ENCODE data around the gene PAM16.
A peak's percentile ranks its signal among the peaks of the same experiment; 100 is the strongest.

Gene PAM16

GRCh38 chr16:4359914-4360313, 8.8 kb upstream of the PAM16 start:
- Mint-ChIP-seq H3K27ac (no peak overlapping the region), H3K27me3 (ENCODE audit: low read depth, poor library complexity) (peaks cover 5% of the 10 kb centered on the region), H3K9me3 (no peaks in the 10 kb centered on the region), H3K4me1 (peaks cover 14% of the 10 kb centered on the region), H3K4me3 (no peak overlapping the region), H3K36me3 (ENCODE audit: low read depth) (no peaks in the 10 kb centered on the region)
- no peak for DNase-seq
- no peak for TF ChIP-seq CTCF (IDR thresholded peaks at IDR 0.05)

DNA sequence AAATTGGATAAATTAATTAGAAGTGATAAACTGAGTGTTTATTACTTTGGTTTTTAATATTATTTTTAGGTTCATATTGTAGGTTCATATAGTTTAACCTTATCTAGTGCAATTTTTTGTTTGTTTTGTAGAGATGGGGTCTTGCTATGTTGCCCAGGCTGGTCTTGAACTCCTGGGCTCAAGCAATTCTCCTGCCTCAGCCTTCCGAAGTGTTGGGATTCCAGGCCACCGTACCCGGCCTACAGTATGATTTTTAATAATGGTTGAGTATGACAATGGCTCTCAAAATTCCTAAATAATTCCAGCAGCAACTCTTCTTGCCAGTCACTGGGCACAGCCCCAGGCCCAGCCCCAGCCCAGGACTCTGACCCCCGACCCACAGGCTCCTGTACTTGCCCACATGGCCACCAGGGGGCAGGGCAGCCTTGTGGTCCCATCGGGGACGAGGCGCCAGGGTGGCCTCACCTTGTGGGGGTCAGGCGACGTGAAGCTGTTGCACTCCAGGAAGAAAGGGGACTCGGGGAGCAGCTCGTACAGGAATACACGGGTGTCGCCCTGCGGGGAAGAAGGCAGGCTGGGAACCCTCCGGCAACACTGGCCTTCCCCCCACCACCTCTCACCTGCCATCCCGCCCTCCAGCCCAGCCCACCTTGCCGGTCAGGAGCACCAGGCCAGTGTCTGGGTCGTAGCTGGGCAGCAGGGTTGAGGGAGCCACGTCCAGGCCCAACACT, 7.9 kb upstream of the PAM16 start:
- no peak overlapping the region for H3K4me3 Mint-ChIP-seq
- TF ChIP-seq CTCF (IDR thresholded peaks at IDR 0.05) = peak; percentile 94
- H3K36me3 Mint-ChIP-seq (ENCODE audit: low read depth) = no peaks in the 10 kb centered on the region
- H3K27ac Mint-ChIP-seq = no peak overlapping the region
- DNase-seq = peak; percentile 91
- H3K4me1 Mint-ChIP-seq = peaks cover 21% of the 10 kb centered on the region
- H3K9me3 Mint-ChIP-seq = no peaks in the 10 kb centered on the region
- H3K27me3 Mint-ChIP-seq (ENCODE audit: low read depth, poor library complexity) = peaks cover 6% of the 10 kb centered on the region

DNA sequence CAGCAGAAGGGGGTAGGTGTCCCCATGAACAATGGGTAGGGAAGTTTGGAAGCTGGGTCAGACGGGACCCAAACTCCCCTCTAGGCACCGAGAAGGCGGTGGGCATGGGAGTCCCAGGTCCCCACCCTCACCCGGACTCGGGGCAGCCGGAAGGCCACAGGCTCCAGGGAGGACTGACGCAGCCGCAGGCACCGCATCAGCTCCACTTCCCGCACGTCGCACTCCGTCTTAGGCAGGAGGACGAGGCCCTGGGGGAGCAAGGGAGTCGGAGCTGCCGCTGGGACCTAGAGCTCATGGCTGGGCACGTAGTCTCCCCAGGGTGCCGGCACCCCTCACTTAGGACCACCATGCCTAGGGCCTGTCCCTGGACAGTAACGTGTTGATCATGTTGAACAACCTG, 7.1 kb upstream of the PAM16 start:
- Mint-ChIP-seq H3K4me1 (peaks cover 29% of the 10 kb centered on the region), H3K4me3 (no peak overlapping the region), H3K27me3 (ENCODE audit: low read depth, poor library complexity) (peaks cover 11% of the 10 kb centered on the region), H3K36me3 (ENCODE audit: low read depth) (no peaks in the 10 kb centered on the region), H3K27ac (no peak overlapping the region), H3K9me3 (no peaks in the 10 kb centered on the region)
- no peak for TF ChIP-seq CTCF (IDR thresholded peaks at IDR 0.05)
- no peak for DNase-seq

DNA sequence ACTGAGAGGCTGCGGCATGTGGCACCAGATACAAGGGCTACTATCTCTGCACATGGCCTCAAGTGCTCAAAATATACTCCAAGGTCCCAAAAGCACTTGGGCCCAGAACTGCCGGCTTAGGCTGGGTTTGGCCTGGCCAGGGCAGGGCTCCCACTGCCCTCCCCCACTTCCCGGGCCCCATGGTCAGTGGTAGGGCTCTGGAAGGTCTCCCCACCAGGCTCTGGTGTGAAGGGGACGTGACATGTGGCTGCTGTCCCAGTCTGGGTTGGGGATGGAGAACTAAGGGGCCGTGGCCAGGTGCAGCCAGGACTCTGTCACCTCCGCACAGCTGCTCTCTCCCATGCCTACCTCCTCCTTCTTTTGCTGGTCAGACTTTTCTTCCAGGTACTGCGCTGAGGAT, 5.7 kb upstream of the PAM16 start:
- no peak overlapping the region for H3K4me3 Mint-ChIP-seq
- H3K27me3 Mint-ChIP-seq (ENCODE audit: low read depth, poor library complexity) = peaks cover 11% of the 10 kb centered on the region
- H3K27ac Mint-ChIP-seq = no peak overlapping the region

DNA sequence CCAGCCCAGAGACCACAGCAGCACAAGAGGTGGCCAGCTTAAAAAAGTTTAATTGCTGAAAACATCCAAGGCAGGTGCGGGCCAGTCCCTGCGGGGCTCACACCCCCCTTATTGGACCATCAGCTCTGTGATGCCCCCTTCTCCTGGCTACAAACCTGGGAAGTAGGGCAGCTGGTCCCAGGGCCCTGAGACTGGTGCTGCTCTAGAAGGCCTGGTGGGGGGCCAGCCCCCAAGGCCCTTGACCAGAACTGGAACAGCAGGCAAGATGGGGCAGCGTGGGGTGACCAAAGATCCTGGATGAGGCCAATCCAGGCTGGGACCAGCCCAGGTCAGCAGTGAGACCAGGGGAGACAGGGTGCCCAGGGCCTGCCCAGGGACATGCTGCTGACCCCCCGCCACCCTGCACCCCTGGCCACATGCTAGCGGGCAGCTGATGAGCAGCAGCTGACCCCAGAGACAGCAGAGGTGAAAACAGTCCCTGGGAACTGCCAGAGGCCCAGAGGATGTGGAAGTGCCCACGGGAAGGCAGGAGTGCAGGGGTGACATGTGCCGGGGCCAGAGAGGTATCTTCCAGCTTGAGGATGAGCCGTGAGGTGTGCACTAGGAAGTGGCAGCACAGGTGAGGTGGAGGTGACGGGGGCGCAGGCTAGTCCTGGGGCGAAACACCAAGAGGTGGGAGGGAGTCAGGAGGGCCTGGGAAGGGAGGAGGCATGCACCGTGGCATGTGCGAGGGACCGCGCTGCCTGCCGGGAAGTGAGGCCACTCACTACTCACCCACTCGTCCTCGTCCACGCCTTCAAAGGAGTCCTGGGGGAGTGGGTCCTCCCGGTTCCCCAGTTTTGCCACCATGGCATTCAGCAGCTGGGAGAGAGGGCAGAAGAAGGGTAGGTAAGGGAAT, 3.6 kb upstream of the PAM16 start:
- Mint-ChIP-seq H3K27ac (no peak overlapping the region), H3K4me1 (peaks cover 37% of the 10 kb centered on the region), H3K9me3 (no peaks in the 10 kb centered on the region), H3K27me3 (ENCODE audit: low read depth, poor library complexity) (peaks cover 11% of the 10 kb centered on the region), H3K4me3 (no peak overlapping the region), H3K36me3 (ENCODE audit: low read depth) (no peaks in the 10 kb centered on the region)
- no peak for TF ChIP-seq CTCF (IDR thresholded peaks at IDR 0.05)
- DNase-seq = no peak

More for the DNA sequence above, 5.7 kb upstream of the PAM16 start:
- no peaks in the 10 kb centered on the region for H3K9me3 Mint-ChIP-seq
- TF ChIP-seq CTCF (IDR thresholded peaks at IDR 0.05) = no peak
- no peaks in the 10 kb centered on the region for H3K36me3 Mint-ChIP-seq (ENCODE audit: low read depth)
- H3K4me1 Mint-ChIP-seq = peaks cover 31% of the 10 kb centered on the region
- no peak for DNase-seq

All from nephron progenitor cell (in vitro differentiated cells).